HG03575 (cell line): Measurements from ENCODE around the gene KRT76.

ENCODE experiments used
- ATAC-seq: cut with Tn5 transposase; IDR thresholded peaks from one replicate; pipeline ENCODE4 v1.9.1; 2021; ENCODE audit not compliant: unreplicated experiment, insufficient number of reproducible peaks, low FRiP score; ENCODE audit errors: extremely low read depth

KRT76 gene

DNA sequence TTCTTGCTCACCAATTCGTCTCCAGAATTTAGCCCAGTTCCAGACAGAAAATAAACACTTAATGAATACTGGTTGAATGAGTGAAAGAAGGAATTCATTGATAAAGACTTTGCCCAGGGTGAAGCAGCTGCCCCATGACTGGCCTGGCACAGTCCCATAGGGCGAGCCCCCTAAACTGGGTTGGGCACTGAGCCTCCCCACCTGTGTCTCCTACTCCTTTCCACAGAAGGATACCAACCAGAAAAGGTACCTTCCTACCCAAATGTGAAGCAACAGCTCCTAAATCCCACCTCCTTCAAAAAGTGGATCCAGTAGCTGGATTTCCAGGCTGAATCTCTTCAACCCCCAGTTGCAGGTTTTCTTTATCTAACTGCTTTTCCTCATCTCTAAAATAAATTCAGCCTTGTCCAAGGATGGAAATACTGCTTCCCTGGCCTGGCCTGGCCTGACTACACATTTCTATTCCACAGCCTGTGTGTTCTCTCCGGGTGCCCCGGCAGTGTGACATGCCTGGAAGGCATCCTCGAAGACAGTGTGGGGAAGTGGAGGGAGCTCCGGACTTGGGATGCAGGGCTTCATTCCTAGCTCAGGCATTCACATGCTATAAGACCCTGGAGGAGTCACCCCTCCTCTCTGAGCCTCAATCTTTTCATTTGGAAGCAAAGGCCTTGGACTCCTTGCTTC, 11.2 kb upstream of the KRT76 start:
- no peak for ATAC-seq

DNA sequence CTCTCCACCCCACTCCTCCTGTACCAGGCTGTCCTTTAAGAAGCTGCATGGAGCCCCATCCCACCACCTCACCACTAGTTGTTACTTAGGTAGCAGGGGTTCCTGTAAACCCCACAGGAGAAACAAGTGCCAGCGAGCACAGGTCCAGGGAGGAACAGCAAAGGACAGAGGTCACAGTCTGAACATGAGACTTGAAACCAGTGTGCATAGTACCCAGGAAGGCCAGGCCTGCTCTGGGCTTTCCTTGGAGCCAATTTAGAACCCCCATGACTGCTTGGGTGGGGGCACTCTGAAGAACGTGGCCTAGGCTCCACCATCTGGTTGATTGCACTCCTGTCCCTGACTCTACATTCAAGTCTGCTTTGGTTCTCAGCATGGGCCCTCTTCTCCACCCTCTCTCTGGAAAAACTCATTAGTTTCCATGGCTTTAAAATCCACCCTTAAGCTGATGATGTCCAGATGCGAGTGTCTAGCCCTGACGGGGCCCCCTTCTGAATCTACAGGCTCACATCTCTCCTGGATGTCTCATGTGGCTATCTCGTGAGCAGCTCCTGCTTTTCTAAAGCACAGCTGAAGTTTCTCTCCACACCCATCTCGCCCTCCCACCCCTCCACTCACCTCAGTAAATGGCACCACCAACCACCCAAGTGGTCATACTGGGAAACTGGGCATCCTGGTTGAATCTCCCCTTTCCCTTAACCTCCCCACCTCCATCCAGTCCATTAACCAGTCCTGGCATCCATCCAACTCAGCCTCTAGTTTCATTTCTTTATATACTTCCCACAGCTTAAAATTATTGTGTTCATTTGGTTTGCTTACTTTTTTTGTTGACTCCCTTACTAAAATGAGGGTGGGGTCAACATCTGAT, 10.4 kb upstream of the KRT76 start:
- ATAC-seq: no peak

DNA sequence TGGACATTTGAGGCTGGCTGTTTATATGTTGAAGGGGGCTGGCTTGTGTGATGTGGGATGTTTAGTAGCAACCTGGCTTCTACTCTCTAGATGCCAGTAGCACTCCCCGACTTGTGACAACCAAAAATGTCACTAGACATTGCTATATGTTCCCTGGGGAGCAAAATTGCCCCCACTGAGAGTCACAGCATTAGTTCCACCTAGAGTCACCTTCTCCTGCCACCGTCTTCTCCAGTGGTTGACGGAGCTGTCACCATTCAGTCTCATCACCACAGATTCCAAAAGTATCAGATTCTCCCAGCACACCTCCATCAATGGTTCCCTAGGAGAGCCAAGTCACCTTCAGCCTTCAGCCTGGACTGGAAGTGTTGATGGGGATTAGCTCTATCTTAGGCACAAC, 7.8 kb upstream of the KRT76 start:
- ATAC-seq: no peak

DNA sequence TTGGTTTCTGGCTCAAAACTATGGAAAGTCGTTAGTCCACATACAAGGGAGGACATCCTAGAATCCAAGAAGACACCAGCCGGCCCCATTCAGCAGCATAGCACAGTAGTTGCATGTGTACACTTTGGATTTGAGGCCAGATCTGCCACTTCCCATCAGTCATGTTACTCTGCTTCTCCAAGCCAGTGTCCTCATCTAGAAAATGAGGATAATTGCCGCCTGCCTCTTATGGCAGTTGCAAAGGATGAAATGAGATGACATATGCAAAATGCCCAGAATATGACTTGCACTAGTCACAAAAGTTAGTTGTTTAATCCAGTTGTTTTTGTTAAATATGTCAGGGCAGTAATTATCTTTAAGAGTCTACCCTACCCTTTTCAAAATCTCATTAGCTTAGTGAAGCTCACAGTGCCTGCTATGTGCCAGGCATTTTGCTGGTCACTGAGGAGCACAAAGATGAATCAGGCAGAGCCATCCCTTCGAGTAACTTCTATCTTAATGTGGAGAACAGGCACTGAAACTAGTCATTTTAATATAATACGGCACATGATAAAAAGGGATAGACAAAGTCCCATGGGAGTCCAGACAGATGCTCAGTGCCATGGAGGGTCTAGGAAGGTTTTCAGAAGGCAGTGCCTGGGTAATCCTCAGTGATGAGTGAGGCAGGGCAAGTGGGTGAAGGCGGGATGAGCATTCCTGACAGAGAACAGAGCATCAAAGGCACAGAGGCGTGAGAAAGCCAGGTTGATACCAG, 6.6 kb upstream of the KRT76 start:
- no peak for ATAC-seq

DNA sequence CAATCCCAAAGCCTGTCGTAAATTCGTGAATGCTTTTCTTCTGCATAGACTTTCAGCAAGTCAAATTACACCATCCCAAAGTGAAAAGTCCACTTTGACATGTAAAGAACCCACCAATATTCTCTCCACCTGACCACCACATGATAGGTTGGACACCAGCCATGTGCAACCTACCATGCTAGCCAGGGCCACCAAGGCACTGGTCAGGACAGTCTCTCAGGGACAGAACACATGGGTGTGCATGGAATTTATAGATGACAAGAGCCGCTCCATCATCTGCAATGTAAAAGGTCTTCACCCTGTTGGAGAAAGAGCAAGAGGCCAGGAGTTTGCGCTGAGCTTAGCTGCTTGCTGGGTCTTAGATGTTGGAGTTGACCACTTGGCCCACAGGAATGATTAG, 5.4 kb upstream of the KRT76 start:
- no peak for ATAC-seq

DNA sequence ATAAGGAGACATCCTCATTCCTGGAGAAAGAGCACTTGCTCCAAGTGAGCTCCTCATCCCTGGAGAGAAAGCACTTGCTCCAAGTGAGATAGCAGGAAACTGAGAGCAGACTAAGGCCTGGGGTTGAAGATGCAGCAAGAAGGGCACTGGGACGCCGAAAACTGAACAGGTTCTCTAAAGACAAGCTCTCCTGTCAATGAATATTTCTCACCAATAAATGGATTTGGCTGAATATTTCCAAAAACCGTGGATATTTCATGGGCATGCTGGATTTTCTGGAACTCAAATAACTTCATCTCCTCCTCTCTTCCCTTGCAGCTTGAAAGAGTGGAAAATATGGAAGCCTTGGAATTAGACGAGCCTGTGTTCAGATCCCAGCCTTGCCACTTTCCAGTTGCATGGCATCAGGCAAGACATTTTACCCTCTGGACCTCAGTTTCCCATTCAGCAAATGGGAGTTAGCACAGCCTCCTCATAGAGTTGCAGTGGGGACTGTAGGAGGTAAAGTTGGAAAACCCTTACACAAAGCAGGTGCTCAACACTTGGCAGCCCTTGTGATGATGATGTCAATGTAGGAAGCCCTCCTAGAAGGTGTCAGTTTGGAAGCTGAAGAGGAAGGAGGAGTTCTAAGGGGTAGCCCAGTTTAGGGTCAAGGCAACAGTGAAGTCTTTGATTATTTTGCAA, 4.4 kb upstream of the KRT76 start:
- ATAC-seq: no peak

DNA sequence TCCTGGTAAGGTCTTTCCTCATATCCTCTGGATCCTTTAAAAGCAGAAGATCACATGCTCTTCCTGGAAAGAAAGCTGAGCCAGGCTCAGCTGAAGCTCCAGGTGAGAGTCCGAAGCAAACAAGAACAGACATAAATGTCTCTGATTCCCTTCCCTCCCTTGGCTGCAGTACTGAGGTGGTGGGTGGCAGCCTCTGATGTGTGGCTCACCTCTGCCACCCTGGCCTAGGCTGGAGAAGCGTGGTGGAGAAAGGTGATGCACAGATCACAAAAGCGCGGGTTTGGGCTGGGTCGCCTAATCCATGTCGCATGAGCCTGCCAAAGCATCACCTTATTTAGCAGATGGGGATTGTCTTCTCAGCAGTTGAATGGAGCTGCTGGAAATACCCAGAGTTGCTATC, 2.8 kb upstream of the KRT76 start:
- no peak for ATAC-seq

DNA sequence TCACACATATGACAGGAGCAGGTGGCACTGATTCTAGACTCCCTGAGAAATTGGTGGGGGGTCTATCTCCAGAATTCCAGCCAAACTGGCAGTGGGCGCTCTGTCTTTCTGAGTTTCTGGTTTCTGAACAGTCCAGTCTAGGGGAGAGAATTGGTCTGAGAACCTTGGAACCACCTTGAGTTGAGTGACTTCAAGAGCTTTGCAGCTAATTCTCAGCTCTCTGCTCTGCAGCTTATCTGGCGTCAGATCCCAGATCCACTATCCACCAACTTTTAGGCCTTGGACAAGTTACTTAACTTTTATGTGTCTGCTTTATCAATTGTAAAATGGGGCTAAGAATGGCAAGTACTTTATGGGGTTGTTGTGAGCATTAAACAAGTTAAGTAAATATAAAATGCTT, 1.7 kb upstream of the KRT76 start:
- ATAC-seq: no peak

DNA sequence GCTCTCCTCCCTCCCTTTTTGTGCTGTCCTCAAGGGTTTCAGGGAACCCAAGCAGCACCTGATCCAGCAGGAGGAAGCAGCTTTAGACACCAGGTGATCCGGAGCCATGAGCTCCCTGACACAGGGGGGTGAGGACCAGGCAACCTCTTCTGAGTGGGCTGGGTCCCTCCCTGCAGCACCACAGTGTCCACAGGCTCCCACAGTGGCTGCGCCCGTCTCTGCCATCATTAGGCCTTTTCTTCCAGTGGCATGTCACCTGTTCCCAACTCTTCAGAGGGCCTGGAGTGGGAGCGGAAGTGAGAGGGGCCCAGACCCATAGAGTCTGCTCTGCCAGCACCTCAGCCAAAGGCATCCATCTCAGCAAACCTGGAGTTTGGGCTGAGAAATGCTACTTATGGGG, 421 bp upstream of the KRT76 start:
- no peak for ATAC-seq

DNA sequence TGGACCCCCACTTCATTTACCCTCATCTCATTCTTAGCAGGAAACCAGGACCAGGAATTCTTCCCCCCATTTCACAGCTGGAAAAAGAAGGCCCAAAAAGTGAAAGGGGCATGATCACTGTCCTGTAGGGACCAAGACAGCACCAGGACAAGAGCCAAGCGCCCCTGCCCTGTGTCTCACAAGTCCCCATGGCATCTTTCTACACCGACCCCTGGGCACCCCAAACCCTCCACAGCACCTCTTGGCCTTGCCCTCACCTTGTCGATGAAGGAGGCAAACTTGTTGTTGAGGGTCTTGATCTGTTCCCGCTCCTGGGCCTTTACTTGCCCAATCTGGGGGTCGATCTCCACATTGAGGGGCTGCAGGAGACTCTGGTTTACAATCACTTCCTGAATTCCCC, 710 bp downstream of the KRT76 start:
- no peak for ATAC-seq

DNA sequence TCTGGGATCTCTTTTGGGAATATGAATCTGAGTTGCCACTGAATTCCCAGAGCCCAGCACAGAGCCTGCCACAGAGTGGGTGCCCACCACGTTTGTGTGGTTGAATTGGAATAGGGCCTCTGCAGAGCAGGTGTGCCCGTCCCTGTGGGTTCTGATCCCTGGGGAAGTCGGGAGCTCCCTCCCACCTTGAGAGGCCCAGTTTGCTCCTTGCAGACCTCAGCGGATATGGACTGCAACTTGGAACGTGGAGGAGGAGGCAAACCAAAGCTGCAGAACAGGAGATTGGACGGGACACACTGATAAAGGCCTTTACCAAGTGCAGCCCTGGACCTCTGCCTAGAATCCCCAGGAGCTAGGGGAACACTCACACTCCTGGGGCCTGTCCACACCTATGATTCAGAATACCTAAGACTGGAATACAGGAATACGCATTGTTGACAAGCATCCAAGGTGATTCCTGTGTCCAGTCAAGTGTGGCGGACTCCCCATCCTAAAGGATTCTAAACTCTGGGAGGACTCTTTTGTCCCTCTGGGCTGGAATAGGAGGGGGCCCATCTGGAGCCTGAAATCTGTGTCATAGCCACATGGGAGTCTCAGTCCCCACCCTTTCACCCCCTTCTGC, 2.4 kb downstream of the KRT76 start:
- ATAC-seq: no peak

DNA sequence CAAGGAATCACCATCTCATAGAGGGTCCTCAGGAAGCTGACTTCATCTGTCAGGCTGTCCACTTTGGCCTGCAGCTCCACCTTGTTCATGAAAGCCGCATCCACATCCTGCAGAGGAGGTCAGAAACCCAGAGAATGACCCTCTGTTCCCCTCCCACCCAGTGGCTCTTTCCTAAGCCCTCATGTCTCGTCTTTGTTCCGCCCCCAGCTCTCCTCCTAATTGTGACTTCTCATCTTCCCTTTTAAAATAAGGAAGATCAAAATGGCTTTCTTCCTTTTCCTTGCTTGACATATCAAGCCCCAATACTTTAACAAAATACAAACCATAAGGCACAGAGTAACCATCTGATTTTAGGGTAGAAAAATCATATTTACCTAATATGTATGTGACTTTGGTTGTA, 4.4 kb downstream of the KRT76 start:
- no peak for ATAC-seq

DNA sequence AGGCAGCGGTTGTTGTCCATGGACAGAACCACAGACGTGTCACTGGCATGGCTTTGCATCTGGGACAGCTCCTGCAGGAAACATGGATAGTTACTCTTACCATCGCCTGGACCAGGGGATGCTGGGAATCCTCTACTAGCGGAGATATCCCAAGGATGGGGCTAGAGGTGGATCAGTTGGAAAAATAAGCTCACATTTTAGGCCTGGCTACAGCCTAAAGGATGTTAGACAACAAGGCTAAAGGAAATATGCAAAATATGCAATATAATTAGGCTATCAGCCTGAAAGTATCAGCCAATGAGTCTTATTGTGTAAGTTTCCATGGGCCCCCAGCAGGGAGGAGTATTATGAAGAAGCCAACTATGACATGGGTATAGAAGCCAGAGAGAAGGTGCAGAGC, 5.0 kb downstream of the KRT76 start:
- no peak for ATAC-seq

DNA sequence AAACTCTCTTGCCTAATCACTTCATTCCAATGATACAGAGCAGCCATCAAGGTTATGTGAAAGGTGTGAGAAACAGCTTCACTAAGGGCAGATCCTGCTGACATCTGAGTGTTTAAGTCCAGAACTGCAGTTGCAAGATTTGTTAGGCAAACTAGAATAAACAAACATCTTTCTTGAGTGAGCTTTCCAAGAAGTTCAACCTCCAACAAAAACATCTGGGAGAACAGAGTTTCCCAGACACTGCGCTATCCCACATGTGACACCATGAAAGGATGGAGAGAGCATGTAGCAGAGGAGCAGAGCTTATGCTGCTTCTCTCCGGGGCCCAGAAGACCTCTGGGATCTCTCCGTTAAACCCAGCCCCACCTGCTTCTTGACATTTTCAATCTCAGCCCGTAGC, 5.6 kb downstream of the KRT76 start:
- no peak for ATAC-seq

DNA sequence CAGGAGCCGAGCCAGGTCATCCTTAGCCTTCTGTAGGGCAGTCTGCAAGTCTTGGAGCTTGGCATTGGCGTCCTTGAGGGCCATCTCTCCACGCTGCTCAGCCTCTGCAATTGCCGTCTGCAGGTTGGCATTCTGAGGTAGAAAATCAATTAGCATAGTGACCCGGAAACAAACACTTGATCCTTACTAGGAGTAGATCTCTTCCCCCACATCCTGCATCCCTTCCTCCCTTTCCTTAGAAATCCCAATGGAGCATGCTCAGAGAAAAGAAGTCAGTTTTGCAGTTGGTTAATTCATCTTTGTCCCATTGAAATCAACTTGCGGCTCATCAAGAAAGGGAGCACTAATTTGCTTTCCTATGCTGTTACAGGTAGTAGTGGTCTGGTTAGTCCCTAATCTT, 6.1 kb downstream of the KRT76 start:
- no peak for ATAC-seq

DNA sequence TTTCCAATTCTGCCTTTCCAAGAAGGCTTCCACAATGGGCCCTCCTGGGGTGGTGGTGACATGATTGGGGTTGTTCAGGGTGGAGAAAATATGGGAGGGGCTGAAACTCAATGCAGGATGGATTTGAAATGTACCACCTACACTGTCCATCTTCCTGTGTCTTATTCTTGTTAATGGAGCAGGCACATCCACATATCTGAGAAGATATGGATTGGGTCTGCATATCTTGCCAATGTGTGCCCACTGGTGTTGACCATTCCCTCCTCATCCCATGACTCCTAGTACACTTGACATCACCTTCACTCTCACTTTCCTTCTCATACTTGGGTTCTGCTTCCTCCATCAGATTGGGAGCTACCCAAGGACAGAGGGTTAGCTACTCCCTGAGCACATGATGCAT, 7.2 kb downstream of the KRT76 start:
- no peak for ATAC-seq

DNA sequence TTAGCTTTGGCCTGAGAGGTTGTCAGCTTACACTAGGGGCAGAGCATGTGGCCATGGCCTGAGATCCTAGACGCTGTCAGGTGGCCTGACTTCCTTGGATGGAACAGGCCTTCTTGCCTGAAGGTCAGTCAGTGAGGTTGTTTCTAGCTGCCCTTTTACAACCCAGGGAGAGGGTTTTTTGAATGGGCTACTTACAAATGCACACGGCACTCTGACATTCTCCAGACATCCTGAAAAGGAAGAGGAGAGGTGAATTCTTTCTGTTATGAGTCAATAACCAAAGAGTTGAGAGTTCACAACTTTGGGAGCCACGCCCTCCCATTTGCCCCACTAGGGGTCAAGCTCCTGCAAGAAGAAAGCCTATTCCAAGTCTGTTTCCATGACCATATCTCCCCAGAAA, 7.8 kb downstream of the KRT76 start:
- no peak for ATAC-seq

DNA sequence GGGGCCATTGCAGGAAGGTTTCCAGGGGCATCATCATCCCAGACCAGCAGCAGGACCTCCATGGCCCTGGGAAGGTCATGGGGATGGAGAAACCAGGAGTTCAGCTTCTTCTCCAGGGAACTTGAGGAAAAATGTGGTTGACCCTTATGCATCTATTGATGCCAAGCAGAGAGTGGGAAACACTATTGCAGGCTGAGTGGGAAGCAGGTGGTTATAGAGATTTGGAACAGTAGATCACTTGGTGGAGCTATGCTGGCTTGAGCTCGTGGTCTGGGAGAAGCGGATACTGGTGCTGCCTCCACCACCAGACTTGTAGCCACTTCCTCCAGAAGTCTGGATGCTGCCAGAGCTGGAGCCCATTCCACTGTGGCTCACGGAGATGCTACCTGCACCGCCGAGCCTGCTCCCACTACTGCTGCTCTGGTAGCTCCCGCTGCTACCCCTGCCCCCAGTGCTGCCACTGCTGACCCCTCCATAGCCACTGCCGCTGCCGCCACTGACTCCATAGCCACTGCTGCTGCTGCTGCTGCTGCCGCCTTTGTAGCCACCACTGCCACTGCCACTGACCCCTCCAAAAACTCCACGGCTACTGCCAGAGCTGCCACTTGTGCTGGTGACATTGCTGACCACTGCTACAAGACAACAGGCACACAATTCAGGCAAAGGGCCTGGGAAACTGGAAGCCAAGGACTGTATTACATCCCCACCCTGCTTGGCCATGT, 8.5 kb downstream of the KRT76 start:
- ATAC-seq: no peak
